Kidney (tissue), 14 donors: ENCODE data around the gene ATP6V1A. TPM values are rescaled to one million over a fixed set of nuclear protein-coding genes. Genes with fewer than 3 reads are reported as not detected.

ENCODE experiments used
- DNase-seq, 5 donors: peaks; one replicate each; pipeline ENCODE4 v3.0.0-alpha.2; 2013 to 2020
- FAIRE-seq: peaks from 2 replicates; lab custom pipeline; 2012; peaks lifted over from hg19 to GRCh38; lab: Jason Lieb, UNC
- H3K27ac ChIP-seq, 2 donors: one replicate each; pipeline ENCODE4 v1.7.0; 2013; ENCODE audit warnings: low read depth in 2 of 2, low read length in 2 of 2, inconsistent platforms in 1 of 2
- H3K27me3 ChIP-seq: one replicate; pipeline ENCODE4 v1.7.1; 2013; ENCODE audit warnings: low read length, inconsistent platforms; ENCODE audit not compliant: control insufficient read depth, insufficient read depth
- H3K36me3 ChIP-seq, 3 donors: one replicate each; pipeline versions ENCODE4 v1.7.0 to v1.7.1; 2013; ENCODE audit warnings: low read length in 3 of 3, control low read depth in 1 of 3, inconsistent platforms in 1 of 3; ENCODE audit not compliant: insufficient read depth in 3 of 3, control insufficient read depth in 2 of 3
- H3K4me1 ChIP-seq, 3 donors: one replicate each; pipeline versions ENCODE4 v1.7.0 to v1.7.1; 2013; ENCODE audit warnings: low read length in 3 of 3, inconsistent platforms in 1 of 3, low read depth in 1 of 3; ENCODE audit not compliant: control insufficient read depth in 2 of 3, insufficient read depth in 2 of 3
- H3K4me3 ChIP-seq, 3 donors: one replicate each; pipeline versions ENCODE4 v1.7.0 to v1.8.1; 2013; ENCODE audit warnings: low read length in 3 of 3, control low read depth in 1 of 3, inconsistent platforms in 1 of 3
- H3K9ac ChIP-seq, 3 donors: one replicate each; pipeline versions ENCODE4 v1.7.0 to v1.7.1; 2013; ENCODE audit warnings: low read length in 3 of 3, control low read depth in 1 of 3, inconsistent platforms in 1 of 3
- H3K9me3 ChIP-seq, 3 donors: one replicate each; pipeline versions ENCODE4 v1.7.0 to v1.7.1; 2013; ENCODE audit warnings: low read length in 3 of 3, control low read depth in 1 of 3, inconsistent platforms in 1 of 3; ENCODE audit not compliant: control insufficient read depth in 2 of 3, insufficient read depth in 1 of 3
- intact Hi-C: fragments of 100-400 bp; cut with DNase I; formaldehyde crosslinking; loops from one replicate; pipeline ENCODE4 v1.11.1; 2022
- polyA plus RNA-seq: library from polyadenylated mRNA; stranded (reverse); fragments of 350-450 nt; fragmentation: Illumina TruSeq; extraction: RNeasy Lipid Tissue Mini Kit (QIAGEN cat#74804); gene quantifications from one replicate; pipeline ENCODE4 v1.2.3, GENCODE V29; 2014; ENCODE audit warnings: low read depth, low replicate concordance; ENCODE audit not compliant: insufficient read depth
- total RNA-seq: library from RNA; stranded (reverse); fragmentation: NEBNext Ultra II Directional; extraction: Animal tissue kit (Norgen Biotek cat#: 25700); gene quantifications from one replicate; pipeline ENCODE4 v1.2.1, GENCODE V29; 2021
- TF ChIP-seq, protein P1 (sequence below): IDR thresholded peaks from 3 replicates; pipeline ENCODE4 v1.5.1; 2012; ENCODE audit warnings: mild to moderate bottlenecking, moderate library complexity, borderline replicate concordance; ENCODE audit not compliant: insufficient read depth; ENCODE audit errors: extremely low read depth
- donor health status: control.
- donor health status: control.
- donor health status: control.
- donor health status: control.
- donor health status: control.
- donor health status: DM: yes; HTN: yes; CAD: no.
- donor health status: Normal renal cell carcinoma (clear cell type).

Gene ATP6V1A
- total and polyA plus RNA-seq, 2 donors from 2014 or later: 87.1 to 172 TPM

DNA sequence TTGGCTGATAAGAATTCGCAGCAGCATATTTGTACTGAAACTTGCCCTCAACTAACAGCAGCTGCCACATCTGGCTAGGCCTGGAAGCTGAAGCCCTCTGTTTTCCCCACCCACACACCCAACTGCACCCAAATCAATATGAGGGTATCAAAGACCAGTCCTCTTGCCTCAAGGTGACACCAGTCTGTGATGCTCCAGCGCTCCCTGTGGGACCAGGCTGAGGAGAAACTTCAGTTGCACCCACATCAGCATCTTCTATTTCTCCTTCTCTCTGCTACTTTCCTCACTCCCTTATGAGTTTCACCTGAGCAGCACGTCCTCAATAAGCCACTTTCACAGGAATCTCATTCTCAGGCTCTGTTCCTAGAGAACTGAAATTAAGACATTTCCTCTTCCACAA, 73.0 kb downstream of the ATP6V1A start:
- no peak overlapping the region for H3K4me3 ChIP-seq
- H3K27ac ChIP-seq: no peak overlapping the region
- DNase-seq: no peak
- H3K36me3 ChIP-seq: no peaks in the 10 kb centered on the region
- H3K9me3 ChIP-seq: no peaks in the 10 kb centered on the region
- TF ChIP-seq, protein P1, sequence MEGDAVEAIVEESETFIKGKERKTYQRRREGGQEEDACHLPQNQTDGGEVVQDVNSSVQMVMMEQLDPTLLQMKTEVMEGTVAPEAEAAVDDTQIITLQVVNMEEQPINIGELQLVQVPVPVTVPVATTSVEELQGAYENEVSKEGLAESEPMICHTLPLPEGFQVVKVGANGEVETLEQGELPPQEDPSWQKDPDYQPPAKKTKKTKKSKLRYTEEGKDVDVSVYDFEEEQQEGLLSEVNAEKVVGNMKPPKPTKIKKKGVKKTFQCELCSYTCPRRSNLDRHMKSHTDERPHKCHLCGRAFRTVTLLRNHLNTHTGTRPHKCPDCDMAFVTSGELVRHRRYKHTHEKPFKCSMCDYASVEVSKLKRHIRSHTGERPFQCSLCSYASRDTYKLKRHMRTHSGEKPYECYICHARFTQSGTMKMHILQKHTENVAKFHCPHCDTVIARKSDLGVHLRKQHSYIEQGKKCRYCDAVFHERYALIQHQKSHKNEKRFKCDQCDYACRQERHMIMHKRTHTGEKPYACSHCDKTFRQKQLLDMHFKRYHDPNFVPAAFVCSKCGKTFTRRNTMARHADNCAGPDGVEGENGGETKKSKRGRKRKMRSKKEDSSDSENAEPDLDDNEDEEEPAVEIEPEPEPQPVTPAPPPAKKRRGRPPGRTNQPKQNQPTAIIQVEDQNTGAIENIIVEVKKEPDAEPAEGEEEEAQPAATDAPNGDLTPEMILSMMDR: no peak
- FAIRE-seq: no peak
- no peaks in the 10 kb centered on the region for H3K27me3 ChIP-seq
- intact Hi-C loops: no loop called here
- no peak overlapping the region for H3K9ac ChIP-seq
- no peaks in the 10 kb centered on the region for H3K4me1 ChIP-seq

DNA sequence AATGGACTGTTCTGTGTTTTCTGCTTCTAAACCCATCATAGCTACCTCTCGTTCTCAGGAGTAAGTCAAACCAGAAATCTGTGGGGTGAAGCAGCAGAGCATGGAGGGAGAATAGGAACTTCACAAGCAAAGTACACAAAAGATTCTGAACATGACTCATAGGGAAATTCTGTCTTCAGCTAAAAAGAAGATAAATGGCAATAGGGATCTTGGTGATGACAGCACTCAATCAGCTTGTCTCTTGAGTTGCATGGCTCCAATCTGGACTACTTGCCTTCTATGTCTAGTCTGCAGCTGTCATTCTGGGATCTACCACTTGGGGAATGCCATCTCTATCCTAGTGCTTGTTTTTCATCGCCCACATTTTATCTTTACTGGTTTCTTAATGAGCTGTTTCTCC, 78.3 kb downstream of the ATP6V1A start:
- no peaks in the 10 kb centered on the region for H3K27me3 ChIP-seq
- no peak overlapping the region for H3K4me3 ChIP-seq
- H3K9ac ChIP-seq: no peak overlapping the region
- H3K36me3 ChIP-seq: no peaks in the 10 kb centered on the region
- DNase-seq (no peak), FAIRE-seq (no peak)
- no peaks in the 10 kb centered on the region for H3K9me3 ChIP-seq
- no peak overlapping the region for H3K27ac ChIP-seq
- TF ChIP-seq, protein P1: no peak
- no peaks in the 10 kb centered on the region for H3K4me1 ChIP-seq
- intact Hi-C loops: no loop called here

DNA sequence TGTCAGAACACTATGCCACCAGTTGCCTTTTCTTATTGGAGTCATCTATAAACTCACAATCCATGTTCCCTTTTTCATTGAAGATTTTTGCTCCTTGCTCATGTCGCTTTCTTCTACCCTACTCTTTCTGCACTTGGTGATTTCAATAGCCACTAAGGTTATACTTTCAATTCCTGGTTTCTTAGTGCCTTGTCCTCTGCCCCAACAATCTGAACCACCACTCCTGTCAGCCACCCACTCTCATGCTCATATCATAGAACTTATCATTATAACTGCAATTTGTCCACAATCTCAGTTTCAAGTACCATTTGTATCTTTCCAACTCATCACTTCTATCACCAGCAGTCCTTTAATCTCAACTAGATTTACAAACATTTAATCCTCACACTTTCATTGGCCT, 81.8 kb downstream of the ATP6V1A start:
- DNase-seq: no peak
- Histone ChIP-seq H3K27me3 (no peaks in the 10 kb centered on the region), H3K9me3 (no peaks in the 10 kb centered on the region), H3K4me3 (no peak overlapping the region), H3K4me1 (no peaks in the 10 kb centered on the region), H3K36me3 (no peaks in the 10 kb centered on the region), H3K9ac (no peak overlapping the region), H3K27ac (no peak overlapping the region)
- intact Hi-C loops: no loop called here
- no peak for FAIRE-seq
- TF ChIP-seq, protein P1: no peak
